GM19438 (cell line): ENCODE measurements around the gene PCDH15.
"Not testable (repeated sequence)": the region's sequence is repeated elsewhere in the genome, so short reads cannot be mapped to it uniquely, and the experiment has no call there.

ENCODE experiments used
- ATAC-seq: cut with Tn5 transposase; IDR thresholded peaks from one replicate; pipeline ENCODE4 v1.9.1; 2021; ENCODE audit warnings: low read depth; ENCODE audit not compliant: unreplicated experiment

The PCDH15 gene

DNA sequence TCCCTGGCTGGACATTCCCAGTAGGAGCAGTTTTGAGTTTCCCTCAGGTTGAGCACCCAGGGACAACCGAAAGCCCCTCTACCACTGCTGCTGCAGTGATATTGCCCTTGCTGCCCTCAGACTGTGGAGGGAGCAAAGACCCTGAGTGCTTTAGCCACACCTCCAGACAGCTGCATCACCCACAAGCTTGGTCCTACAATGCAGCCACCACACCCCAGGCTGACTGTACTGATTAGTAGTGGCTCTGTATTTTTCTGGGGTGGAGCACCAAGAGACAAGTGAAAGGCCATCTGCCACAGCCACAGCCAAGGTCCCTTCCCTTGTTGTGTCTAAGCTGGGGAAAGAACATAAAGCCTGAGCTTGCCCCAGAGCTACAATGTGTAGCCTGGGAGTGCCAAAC, 789.9 kb downstream of the PCDH15 start:
- no peak for ATAC-seq

GRCh38 chr10:54010337-54010933, 790.6 kb downstream of the PCDH15 start:
- no peak for ATAC-seq

DNA sequence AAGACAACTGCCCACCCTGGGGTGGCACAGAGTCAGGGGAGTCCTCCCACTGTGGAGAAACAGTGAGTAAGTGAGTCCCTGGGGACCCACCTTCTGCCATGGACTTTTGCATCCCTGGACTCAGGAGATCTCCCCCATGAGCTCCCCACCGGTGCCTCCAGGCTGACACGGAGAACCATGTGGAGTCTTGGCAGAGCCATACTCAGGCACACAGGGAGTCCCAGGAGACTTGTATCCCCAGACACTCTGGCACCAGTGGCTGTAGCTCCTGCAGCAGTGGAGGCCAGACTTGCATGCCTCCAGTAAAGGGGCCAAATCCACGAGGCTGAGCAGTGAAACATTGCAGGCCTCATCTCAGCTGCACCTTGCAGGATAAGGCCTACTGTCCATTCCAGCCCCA, 791.4 kb downstream of the PCDH15 start:
- ATAC-seq: no peak

DNA sequence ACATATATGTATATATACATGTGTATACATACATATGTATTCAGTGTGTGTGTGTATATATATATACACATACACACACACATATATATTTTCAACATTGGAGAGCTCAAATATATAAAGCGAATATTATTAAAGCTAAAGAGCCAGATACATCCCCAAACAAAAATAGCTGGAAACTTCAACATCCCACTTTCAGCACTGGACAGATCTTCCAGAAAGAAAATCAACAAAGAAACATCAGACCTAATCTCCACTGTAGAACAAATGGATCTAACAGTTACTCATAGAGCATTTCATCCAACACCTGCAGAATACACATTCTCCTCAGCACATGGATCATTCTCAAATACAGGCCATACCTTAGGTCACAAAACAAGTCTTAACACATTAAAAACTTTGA, 799.0 kb downstream of the PCDH15 start:
- ATAC-seq: no peak

- ATAC-seq: no peak
Measured at GRCh38 chr10:53997953-53998352, 803.1 kb downstream of the PCDH15 start.

GRCh38 chr10:53990799-53991238, 810.2 kb downstream of the PCDH15 start:
- ATAC-seq: no peak

DNA sequence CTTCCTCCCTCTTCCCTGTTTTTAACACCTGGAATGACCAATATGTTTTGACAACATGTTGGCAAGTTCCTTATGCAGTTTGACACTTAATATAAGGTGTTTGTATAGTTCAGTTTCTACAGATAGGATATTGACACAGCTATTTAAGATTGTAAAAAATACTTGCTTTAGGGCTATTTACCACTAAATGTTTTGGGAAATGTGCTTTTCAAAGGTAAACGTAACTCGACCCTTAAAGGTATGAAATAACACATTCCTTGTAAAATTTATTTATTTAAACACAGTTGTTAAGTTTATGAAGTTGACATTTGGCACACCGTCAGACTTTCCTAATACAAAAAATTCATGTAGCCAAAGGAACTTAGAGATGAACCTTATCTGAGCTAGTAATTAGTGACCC, 817.6 kb downstream of the PCDH15 start:
- ATAC-seq: no peak

- no peak for ATAC-seq
Measured at GRCh38 chr10:53980210-53980609, 820.8 kb downstream of the PCDH15 start.

DNA sequence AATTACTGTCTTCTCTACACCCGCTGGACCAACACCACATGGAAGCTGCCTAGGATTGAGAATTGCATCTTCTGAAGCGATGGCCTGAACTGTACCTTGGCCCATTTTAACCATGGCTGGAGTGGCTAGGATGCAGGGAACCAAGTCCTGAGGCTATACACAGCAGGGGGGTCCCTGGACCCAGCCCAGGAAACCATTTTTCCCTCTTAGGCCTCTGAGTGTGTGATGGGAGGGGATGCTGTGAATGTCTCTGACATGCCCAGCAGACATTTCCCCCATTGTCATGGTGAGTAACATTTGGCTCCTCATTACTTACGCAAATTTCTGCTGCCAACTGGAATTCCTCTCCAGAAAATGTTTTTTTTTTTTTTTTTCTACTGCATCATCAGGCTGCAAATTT, 822.7 kb downstream of the PCDH15 start:
- no peak for ATAC-seq

- no peak for ATAC-seq
Measured at GRCh38 chr10:53977267-53977666, 823.8 kb downstream of the PCDH15 start.

DNA sequence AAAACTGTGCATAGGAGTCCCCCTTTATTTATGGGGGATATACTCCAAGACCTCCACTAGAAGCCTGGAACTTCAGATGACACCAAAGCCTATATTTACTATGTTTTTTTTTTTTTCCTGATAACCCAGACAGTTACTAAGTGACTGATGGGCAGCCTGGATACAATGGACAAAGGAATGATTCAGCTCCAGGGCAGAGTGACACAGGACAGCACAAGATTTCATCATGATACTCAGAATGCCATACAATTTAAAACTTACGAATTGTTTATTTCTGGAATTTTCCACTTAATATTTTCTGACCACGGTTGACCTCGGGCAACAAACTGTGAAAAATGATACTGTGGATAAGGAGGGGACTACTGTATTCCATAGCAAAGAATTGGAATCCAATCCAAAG, 843.6 kb downstream of the PCDH15 start:
- ATAC-seq: no peak

DNA sequence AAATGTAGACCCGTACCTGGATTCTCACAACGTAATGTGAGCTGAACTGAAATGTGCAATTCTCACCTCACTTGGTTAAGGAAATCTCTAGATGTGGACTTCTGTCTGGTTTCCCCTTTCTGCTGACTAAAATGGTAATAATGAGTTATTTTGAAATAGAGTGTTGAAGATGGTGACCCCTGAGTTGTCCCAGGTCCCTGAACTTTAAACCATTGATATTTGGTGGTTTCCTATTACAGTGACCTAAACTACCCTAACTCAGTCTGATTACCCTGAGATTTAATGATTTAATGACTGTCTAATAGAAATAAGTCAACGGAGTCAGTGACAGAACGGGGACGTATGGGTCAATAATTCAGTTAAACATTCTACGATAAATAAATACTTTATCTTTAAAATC, 845.9 kb downstream of the PCDH15 start:
- ATAC-seq: no peak

DNA sequence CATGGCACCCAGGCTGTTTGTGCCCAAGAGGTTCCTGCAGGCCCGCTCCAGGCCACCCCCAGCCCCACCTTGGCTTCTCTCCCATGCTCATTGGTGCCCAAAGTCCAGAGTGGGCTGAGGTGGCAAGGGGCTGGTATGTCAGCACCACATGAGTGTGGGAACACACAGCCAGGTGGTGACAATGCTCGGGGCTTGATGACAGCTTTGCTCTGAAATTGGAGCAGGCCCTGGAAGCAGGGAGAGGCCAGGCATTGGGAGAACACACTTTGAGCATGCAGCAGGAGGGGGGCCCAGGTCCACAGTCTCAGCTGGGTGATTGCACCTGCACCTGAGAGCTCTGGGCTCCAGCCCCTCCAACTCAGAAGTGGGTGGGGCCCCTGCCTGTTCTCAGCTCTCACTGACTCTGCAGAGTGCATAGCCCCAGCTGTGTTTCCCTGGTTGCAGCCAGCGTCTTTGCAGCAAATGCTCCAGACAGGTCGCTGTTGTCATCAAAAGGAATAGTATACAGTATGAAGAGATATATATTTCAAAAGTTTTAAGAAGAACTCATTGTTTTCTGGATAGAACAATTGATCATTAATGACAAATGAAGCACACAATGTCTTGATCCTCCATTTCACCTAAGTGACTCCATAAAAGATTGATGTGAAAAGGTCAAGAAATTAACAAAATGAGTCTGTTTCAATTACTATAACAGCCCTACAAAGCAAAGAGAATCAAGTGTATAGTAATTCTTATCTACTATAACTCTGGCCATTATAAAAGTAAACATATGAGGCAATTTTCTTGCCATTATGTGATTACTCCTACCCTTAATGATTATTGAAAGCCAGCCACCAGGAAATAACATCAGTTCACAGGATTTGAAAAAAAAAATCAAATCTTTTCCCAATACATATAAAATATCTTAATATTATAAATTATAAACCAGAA, 848.1 kb downstream of the PCDH15 start:
- no peak for ATAC-seq

- no peak for ATAC-seq
Measured at GRCh38 chr10:53939654-53940053, 861.4 kb downstream of the PCDH15 start.

GRCh38 chr10:53930648-53931047, 870.4 kb downstream of the PCDH15 start:
- no peak for ATAC-seq

DNA sequence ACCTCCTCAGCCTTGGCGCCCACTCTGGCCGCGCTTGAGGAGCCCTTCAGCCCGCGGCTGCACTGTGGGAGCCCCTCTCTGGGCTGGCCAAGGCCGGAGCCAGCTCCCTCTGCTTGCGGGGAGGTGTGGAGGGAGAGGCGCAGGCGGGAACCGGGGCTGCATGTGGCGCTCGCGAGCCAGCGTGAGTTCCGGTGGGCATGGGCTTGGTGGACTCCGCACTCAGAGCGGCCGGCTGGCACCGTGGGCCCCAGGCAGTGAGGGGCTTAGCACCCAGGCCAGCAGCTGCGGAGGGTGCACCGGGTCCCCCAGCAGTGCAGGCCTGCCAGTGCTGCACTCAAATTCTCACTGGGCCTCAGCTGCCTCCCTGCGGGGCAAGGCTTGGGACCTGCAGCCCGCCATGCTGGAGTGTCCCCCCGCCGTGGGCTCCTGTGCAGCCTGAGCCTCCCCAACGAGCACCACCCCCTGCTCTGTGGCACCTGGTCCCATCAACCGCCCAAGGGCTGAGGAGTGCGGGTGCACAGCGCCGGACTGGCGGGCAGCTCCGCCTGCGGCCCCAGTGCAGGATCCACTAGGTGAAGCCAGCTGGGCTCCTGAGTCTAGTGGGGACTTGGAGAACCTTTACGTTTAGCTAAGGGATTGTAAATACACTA, 876.9 kb downstream of the PCDH15 start:
- not testable (repeated sequence) for ATAC-seq

- ATAC-seq: no peak
Measured at GRCh38 chr10:53918755-53919154, 882.3 kb downstream of the PCDH15 start.

DNA sequence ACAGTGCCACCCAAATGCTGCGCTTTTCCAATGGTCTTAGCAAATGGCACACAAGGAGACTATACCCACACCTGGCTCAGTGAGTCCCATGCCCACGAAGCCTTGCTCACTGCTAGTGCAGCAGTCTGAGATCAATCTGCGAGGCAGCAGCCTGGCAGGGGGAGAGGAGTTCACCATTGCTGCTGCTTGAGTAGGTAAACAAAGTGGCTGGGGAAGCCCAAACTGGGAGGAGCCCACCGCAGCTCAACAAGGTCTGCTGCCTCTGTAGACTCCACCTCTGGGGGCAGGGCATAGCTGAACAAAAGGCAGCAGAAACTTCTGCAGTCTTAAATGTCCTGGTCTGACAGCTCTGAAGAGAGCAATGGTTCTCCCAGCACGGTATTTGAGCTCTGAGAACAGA, 891.2 kb downstream of the PCDH15 start:
- no peak for ATAC-seq

DNA sequence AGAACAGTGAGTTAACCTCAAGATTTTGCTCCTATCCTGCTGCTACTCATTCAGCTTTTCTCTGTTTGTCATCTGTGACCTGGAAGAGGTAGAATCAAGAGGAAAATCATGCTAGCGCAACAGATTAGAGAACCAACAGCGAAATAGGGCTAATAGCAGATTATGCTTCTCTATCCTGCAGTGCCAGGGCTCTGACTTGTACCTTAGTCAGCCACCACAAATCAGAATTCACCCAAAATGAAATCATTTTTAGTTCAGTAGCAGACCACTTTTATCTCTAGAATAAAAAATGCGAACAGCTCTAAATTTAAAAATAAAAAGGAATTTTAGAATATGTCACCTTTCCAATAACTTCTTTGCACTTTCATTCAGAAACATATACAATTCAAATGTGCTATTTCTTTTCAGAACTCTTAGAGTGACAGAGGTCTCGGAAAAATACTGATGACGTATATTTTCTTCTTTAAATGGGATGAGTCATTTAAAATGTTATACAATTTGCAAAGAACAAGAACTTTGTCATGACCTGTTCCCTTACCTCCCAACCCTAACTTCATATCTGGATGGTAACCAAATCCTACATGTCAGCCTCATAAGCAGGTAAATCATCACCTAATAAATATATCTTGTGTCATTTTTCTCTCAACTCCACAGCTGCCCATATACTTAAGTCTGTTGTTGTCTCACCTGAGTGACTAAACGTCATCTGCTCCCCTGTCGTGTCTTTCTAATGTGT, 896.4 kb downstream of the PCDH15 start:
- ATAC-seq: no peak

GRCh38 chr10:53903756-53904155, 897.3 kb downstream of the PCDH15 start:
- ATAC-seq: no peak
